ENCODE results near the gene LARGE2. TPM values are rescaled to one million over a fixed set of nuclear protein-coding genes. Genes with fewer than 3 reads are reported as not detected.

LARGE2 gene
- total RNA-seq, 2 donors from 2014 or later, result 28.5 to 35.2 TPM

DNA sequence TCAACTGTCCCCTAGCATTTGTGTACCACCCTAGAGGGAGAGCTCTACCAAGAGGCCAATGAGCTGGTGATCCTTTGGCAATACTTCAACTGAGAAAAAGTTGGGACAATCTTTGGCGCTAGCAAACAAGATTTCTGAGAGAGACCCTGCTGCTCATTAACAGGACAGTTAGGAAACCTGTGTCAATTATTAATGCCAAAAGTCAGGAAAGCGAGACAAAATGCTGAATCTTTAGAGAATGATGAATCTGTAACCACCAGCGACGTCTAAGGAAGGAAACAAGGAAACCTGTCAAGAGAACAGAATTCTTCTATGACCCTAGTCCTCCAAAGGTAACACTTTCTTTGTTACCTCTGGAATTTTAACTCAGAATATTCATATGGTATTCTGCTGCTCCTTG lies 19.9 kb downstream of the LARGE2 start:
- H3K4me3 Mint-ChIP-seq, result no peak overlapping the region
- H3K36me3 Mint-ChIP-seq (ENCODE audit: low read depth), result peaks cover 41% of the 10 kb centered on the region
- Histone ChIP-seq H3K4me3 (ENCODE audit: low read length) (no peak overlapping the region), H3K9ac (ENCODE audit: extremely low read depth, low read length, poor library complexity, severe bottlenecking) (no peak overlapping the region), H3K27ac (ENCODE audit: low read depth, low read length) (no peak overlapping the region), H3K36me3 (ENCODE audit: control insufficient read depth, insufficient read depth, low read length) (peaks cover 28% of the 10 kb centered on the region), H3K4me1 (ENCODE audit: control insufficient read depth, insufficient read depth, low read length) (no peaks in the 10 kb centered on the region), H3K27me3 (ENCODE audit: control insufficient read depth, insufficient read depth, low read length, poor library complexity, severe bottlenecking) (no peaks in the 10 kb centered on the region), H3K9me3 (ENCODE audit: control insufficient read depth, low read length) (no peaks in the 10 kb centered on the region)
- DNase-seq, result no peak
- no peaks in the 10 kb centered on the region for H3K27me3 Mint-ChIP-seq (ENCODE audit: insufficient read depth)
- H3K27ac Mint-ChIP-seq, result no peak overlapping the region
- peaks cover 5% of the 10 kb centered on the region for H3K4me1 Mint-ChIP-seq
- no peaks in the 10 kb centered on the region for H3K9me3 Mint-ChIP-seq
- TF ChIP-seq, protein P1, sequence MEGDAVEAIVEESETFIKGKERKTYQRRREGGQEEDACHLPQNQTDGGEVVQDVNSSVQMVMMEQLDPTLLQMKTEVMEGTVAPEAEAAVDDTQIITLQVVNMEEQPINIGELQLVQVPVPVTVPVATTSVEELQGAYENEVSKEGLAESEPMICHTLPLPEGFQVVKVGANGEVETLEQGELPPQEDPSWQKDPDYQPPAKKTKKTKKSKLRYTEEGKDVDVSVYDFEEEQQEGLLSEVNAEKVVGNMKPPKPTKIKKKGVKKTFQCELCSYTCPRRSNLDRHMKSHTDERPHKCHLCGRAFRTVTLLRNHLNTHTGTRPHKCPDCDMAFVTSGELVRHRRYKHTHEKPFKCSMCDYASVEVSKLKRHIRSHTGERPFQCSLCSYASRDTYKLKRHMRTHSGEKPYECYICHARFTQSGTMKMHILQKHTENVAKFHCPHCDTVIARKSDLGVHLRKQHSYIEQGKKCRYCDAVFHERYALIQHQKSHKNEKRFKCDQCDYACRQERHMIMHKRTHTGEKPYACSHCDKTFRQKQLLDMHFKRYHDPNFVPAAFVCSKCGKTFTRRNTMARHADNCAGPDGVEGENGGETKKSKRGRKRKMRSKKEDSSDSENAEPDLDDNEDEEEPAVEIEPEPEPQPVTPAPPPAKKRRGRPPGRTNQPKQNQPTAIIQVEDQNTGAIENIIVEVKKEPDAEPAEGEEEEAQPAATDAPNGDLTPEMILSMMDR (conservative IDR thresholded peaks at IDR 0.05), result no peak
- WGBS, 2 experiments (ENCODE audit: insufficient coverage in 1 of 2, insufficient read length in 1 of 2), result 89 to 92% methylated on average over 4 of the region's 4 CpGs

DNA sequence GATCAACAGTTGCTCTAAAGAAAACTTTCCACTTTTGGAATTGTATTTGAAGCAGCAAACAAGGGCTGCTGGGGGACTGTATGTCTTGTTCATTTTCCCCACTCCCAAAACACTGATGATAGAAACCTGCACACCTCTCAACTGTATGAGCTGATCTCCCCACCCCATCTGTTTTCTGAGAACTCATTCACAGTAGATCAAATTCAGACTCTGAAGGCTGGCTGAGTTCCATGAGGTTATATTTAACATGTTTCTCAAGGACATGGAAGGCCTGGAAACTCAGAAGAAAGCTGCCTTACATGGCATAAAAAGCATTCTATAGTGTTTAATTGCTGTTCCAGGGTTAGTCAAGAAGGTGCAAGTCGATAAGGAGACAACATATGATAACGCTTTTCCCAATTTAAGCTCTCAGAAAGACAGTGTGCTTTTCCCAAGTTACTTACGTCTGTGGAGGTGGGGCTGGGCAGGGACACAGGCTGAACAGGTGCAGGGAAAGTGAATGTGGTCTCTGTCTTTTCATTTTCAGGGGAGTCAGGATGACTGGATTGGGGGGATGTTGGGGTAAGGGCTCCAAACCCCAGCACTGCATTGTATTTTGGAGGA lies 23.0 kb downstream of the LARGE2 start:
- Histone ChIP-seq H3K27me3 (ENCODE audit: control insufficient read depth, insufficient read depth, low read length, poor library complexity, severe bottlenecking) (no peaks in the 10 kb centered on the region), H3K27ac (ENCODE audit: low read depth, low read length) (no peak overlapping the region), H3K9me3 (ENCODE audit: control insufficient read depth, low read length) (no peaks in the 10 kb centered on the region), H3K4me3 (ENCODE audit: low read length) (no peak overlapping the region), H3K36me3 (ENCODE audit: control insufficient read depth, insufficient read depth, low read length) (peaks cover 48% of the 10 kb centered on the region), H3K9ac (ENCODE audit: extremely low read depth, low read length, poor library complexity, severe bottlenecking) (no peak overlapping the region), H3K4me1 (ENCODE audit: control insufficient read depth, insufficient read depth, low read length) (no peaks in the 10 kb centered on the region)
- H3K4me1 Mint-ChIP-seq, result peaks cover 4% of the 10 kb centered on the region
- no peak overlapping the region for H3K27ac Mint-ChIP-seq
- no peaks in the 10 kb centered on the region for H3K27me3 Mint-ChIP-seq (ENCODE audit: insufficient read depth)
- WGBS, 2 experiments (ENCODE audit: insufficient coverage in 1 of 2, insufficient read length in 1 of 2), result 92 to 94% methylated on average over 3 of the region's 3 CpGs
- H3K9me3 Mint-ChIP-seq, result no peaks in the 10 kb centered on the region
- TF ChIP-seq, protein P1 (conservative IDR thresholded peaks at IDR 0.05), result no peak
- DNase-seq, result no peak
- no peak overlapping the region for H3K4me3 Mint-ChIP-seq
- peaks cover 58% of the 10 kb centered on the region for H3K36me3 Mint-ChIP-seq (ENCODE audit: low read depth)

DNA sequence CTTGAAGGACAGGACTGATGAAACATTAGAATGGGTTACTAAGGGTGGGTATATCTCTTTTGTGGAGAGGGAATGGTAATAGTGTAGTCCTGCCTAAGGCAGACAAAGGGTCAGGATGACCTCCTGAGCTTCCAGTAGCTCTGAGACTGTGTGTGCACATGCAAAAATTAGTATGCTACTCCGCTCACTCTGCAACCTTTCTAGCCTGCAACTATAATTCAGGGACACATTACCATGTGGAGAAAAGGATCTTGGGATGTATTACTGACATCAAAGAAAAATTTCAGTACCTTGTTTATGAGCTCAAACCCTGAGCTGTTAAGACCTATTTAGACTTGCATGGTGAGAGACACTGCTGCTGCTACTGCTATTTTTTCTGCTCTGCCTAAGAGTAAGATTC lies 25.4 kb downstream of the LARGE2 start:
- 88 to 100% methylated on average over 1 of the region's 1 CpG for WGBS, 2 experiments (ENCODE audit: insufficient coverage in 1 of 2, insufficient read length in 1 of 2)
- TF ChIP-seq, protein P1 (conservative IDR thresholded peaks at IDR 0.05), result no peak
- no peak overlapping the region for H3K4me3 ChIP-seq (ENCODE audit: low read length)
- no peaks in the 10 kb centered on the region for H3K27me3 ChIP-seq (ENCODE audit: control insufficient read depth, insufficient read depth, low read length, poor library complexity, severe bottlenecking)
- Mint-ChIP-seq H3K27ac (no peak overlapping the region), H3K9me3 (no peaks in the 10 kb centered on the region), H3K4me1 (peaks cover 4% of the 10 kb centered on the region), H3K4me3 (no peak overlapping the region), H3K27me3 (ENCODE audit: insufficient read depth) (no peaks in the 10 kb centered on the region), H3K36me3 (ENCODE audit: low read depth) (peaks cover 57% of the 10 kb centered on the region)
- no peak overlapping the region for H3K27ac ChIP-seq (ENCODE audit: low read depth, low read length)
- peaks cover 40% of the 10 kb centered on the region for H3K36me3 ChIP-seq (ENCODE audit: control insufficient read depth, insufficient read depth, low read length)
- DNase-seq, result no peak
- H3K9ac ChIP-seq (ENCODE audit: extremely low read depth, low read length, poor library complexity, severe bottlenecking), result no peak overlapping the region
- H3K9me3 ChIP-seq (ENCODE audit: control insufficient read depth, low read length), result no peaks in the 10 kb centered on the region
- H3K4me1 ChIP-seq (ENCODE audit: control insufficient read depth, insufficient read depth, low read length), result no peaks in the 10 kb centered on the region
